KBM-7 (cell line): ENCODE measurements around the gene SAMD10.
A peak's percentile ranks its signal among the peaks of the same experiment; 100 is the strongest.

Source experiments
- DNase-seq: peaks from one replicate; pipeline ENCODE4 v3.0.0-alpha.2; 2015
- in situ Hi-C: fragments of 300-500 bp; cut with MboI; formaldehyde crosslinking; loops from 2 replicates; pipeline ENCODE4 v1.14.3; 2020; ENCODE audit warnings: low sequenced_read_pairs, low pct_unique_long_range_greater_than_20kb, mixed read lengths

SAMD10 gene

DNA sequence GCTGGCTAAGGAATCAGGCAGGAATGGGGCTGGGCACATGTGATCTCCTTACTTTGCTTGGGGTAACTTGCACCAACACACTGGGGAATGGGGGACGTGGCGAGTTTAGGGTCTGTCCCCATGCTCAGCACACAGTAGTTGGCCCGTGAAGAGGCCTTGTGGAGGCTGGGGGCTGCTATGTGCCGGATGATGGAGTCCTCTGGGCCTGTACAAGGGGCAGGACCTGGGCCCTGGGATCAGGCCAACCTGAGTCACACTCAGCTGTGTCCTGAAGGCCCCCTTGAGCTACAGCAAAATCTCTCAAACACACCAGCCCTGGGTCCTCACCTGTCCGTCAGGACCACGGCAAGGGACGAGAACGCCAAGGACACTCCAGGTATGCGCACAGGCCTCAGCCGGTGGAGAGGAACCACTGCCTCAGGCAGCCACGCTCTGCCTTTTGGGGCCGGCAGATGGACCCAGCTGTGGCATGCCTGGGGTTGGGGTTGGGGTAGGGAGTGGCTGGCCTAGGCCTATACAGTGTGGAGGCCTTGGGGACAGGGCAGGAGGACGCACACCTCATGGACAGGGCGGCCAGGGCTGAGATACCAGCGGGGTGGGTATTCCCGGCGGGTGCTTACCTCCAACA is 34.3 kb downstream of the SAMD10 start:
- in situ Hi-C loops: no loop called here
- DNase-seq: no peak

- in situ Hi-C loops: no loop called here
- no peak for DNase-seq
These were observed 35.1 kb downstream of the SAMD10 start for GRCh38 chr20:63944078-63944941.

DNA sequence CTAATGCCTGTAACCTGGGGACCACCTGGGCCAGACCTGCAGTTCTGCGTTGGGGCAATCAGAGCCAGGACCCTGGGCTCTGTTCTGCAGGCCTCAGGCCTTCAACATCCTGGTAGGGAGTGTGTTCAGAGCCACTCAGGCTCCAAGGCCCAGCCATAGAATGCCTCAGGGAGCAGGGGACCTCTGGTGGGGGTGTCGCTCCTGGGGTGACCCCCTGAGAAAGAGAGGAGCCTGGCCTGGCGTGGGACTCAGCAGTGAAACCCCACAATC is 35.7 kb downstream of the SAMD10 start:
- in situ Hi-C loops: no loop called here
- no peak for DNase-seq

GRCh38 chr20:63942969-63943807 is 36.3 kb downstream of the SAMD10 start:
- DNase-seq: no peak

GRCh38 chr20:63942250-63942951 is 37.0 kb downstream of the SAMD10 start:
- peak; percentile 49 for DNase-seq
- in situ Hi-C loops: no loop called here

More at GRCh38 chr20:63942969-63943807, 36.3 kb downstream of the SAMD10 start:
- in situ Hi-C loops: no loop called here

DNA sequence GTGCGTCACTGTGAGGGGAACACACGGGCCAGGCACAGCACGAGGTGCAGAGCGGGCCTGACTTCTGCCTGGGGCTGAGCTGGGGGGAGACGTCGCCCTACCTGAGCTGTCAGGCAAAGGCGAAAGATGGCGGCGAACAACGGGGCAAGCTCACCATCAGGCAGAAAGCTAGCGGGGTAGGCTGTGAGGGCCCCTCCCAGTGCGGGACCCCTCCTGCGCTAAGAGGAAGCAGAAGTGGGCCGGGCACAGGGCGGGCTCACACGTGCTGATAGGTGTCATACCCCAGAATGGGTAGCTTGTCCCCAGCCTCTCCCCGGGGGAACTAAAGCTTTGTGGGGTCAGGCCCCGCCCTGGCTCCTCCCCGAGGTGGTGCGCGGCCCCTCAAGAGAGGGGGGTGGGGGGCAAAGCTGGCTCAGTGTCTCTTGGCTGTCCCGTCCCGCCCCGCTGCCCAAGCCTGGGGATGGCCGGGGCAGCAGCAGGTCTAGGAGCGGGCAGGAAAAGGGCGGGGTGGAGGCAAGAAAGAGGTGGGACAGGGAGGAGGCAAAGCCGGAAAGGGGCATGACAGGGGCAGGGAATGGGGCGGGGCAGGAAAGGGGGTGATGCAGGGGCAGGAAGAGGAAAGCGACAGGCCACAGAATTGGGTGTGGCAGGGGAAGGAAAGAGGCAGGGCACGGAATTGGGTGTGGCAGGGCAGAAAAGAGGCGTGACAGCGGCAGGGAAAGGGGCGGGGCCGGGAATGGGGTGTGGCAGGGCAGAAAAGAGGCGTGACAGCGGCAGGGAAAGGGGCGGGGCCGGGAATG is 38.0 kb downstream of the SAMD10 start:
- in situ Hi-C loops: no loop called here
- DNase-seq: peak; percentile 71

DNA sequence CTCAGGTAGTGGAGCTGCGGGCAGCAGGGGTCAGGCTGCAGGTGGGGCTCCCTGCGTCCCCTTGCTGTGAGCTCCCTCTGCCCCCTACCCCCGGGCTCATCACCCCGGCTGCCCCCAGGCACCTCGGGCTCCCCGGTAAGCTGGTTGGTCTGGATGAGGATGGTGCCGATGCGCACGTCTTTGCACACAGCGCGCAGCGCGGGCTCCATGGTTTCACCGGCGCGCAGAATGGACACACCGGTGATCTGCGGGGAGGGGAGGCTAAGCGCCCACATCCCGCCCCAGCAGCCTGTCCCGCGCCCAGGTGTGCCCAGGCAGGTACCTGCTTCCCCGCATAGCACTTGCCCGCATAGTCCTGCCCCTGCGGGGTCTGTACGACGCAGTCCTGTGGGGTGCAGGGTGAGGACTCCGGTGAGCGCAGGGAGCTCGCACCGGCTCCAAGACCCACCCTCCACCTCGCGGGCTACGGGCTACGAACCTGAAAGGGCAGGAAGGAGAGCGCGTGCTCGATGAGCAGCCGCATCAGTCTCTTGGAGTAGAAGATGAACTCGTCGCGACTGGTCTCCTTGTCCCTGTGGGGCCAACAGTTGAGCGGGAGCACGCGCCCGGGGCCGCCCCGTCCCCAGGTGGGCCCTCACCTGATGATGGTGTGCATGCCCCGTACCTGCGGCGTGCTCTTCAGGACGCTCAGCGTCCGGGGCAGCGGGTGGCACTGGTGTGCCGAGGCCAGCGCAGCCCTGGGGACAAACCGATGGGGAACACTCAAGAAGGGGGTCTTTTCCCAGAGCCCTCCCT is 38.8 kb downstream of the SAMD10 start:
- no peak for DNase-seq
- in situ Hi-C loops: no loop called here

GRCh38 chr20:63940071-63940471 is 39.4 kb downstream of the SAMD10 start:
- in situ Hi-C loops: no loop called here
- no peak for DNase-seq

DNA sequence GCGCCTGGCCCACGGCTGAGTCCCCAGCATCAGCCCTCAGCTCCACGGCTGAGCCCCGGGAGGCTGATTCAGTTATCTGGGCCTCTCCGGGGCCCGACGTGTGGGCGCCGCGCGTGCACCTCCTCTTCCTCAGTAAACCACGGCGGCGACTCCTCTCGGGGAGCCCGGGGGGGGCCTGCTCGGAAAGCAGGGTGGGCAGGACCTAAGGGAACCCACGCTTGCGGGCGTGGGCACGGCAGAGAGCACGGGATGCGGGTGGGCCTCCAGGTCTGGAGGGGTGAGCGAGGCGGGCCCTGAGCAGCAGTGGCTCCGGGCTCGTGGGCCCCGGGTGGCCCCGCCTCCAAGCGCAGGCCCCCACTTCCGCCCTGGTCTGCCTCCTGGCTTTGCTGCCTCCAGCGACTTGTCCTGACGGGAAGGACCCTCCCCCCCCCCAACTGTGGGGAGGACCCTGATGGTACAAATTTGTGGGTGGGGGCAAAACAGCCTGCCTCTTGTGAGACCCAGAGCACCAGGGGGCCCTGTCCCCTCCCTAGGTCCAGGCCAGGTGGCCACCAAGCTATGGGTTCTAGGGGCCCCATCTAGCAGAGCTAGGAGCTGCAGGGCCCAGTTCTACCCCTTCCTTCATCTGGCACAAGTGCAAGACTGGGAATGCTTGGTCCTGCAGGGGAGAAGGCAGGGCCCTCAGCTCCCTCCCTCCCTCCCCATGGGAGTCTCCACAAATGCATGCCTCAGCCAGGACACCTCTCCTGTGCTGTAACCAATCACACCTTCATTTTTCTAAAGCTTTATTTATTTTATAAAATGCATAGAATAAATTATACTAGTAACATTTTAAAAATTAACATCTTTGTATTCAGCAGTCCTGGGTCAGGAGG is 40.1 kb downstream of the SAMD10 start:
- in situ Hi-C loops: no loop called here
- no peak for DNase-seq

- in situ Hi-C loops: no loop called here
- DNase-seq: no peak
These were observed 41.8 kb downstream of the SAMD10 start for GRCh38 chr20:63937596-63937995.

GRCh38 chr20:63935447-63935846 is 44.0 kb downstream of the SAMD10 start:
- in situ Hi-C loops: no loop called here
- no peak for DNase-seq

DNA sequence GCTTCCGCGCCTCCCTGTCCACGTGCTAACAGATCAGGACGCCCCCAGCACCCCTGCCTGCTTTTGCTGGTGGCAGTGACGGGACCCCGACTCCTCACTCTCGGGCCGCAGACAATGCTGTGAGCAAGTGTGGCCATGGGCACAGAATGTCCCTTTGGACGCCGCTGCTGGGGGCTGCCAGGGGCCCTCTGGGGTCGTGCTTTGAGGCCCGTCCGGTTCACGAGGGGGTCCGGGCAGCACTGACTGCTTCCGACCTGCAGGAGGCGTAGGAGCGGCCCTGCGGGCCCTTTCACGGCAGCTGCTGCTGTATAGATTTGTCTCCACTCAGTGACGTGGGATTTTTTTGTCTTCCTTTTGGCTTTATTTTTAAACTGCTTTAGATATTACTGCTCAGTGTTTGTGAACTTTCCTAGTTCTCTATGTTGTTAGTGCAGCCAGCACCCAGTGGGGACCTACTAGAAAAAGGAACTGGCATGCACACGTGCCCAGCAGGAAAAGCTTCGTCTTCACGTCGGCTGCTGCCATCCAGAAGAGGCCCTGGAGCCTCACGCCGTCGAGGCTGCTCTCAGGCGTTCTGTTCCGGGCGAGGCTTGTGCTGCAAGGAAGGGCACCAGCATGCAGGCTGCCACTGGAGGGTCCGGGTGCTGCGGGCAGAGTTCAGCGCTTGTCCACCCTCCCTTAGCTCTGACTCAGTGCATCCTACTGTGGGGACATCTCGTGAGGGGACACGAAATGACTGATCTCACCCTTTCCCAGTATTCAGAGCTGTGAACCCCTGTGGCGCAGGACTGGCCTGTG is 45.0 kb downstream of the SAMD10 start:
- DNase-seq: no peak
- in situ Hi-C loops: no loop called here

- in situ Hi-C loops: no loop called here
- no peak for DNase-seq
These were observed 45.8 kb downstream of the SAMD10 start for GRCh38 chr20:63933646-63934045.

- in situ Hi-C loops: no loop called here
These were observed 46.8 kb downstream of the SAMD10 start for GRCh38 chr20:63932606-63933160.

GRCh38 chr20:63931735-63932134 is 47.7 kb downstream of the SAMD10 start:
- no peak for DNase-seq
- in situ Hi-C loops: no loop called here

More at GRCh38 chr20:63932606-63933160, 46.8 kb downstream of the SAMD10 start:
- no peak for DNase-seq

GRCh38 chr20:63930971-63931553 is 48.4 kb downstream of the SAMD10 start:
- no peak for DNase-seq
- in situ Hi-C loops: no loop called here
